Ascending aorta (tissue), 2 donors: ENCODE results near the gene G6PD. TPM values are rescaled to one million over a fixed set of nuclear protein-coding genes. Genes with fewer than 3 reads are reported as not detected.

Experiments
- DNase-seq, 2 donors: peaks; one replicate each; pipeline ENCODE4 v3.0.0-alpha.2; 2019; ENCODE audit warnings: low spot score in 2 of 2
- H3K27ac ChIP-seq, 2 donors: fragments of 200-600 bp; sonication (generic); one replicate each; pipeline ENCODE4 v1.5.1; 2016 to 2017; ENCODE audit warnings: mild to moderate bottlenecking in 1 of 2
- H3K27me3 ChIP-seq: fragments of 200-600 bp; sonication (generic); one replicate; pipeline ENCODE4 v1.5.1; 2017
- H3K36me3 ChIP-seq, 2 donors: fragments of 200-600 bp; sonication (generic); one replicate each; pipeline ENCODE4 v1.5.1; 2016
- H3K4me1 ChIP-seq, 2 donors: fragments of 200-600 bp; sonication (generic); one replicate each; pipeline ENCODE4 v1.5.1; 2016 to 2017; ENCODE audit warnings: mild to moderate bottlenecking in 1 of 2
- H3K4me3 ChIP-seq, 2 donors: fragments of 200-600 bp; sonication (generic); one replicate each; pipeline ENCODE4 v1.5.1; 2016 to 2017; ENCODE audit warnings: mild to moderate bottlenecking in 1 of 2
- H3K9me3 ChIP-seq, 2 donors: fragments of 200-600 bp; sonication (generic); one replicate each; pipeline ENCODE4 v1.5.1; 2016
- CTCF ChIP-seq, 3 experiments: fragments of 200-600 bp in 2 of 3; fragments of 450-650 bp in 1 of 3; sonication (generic) in 2 of 3; IDR thresholded peaks; one replicate each; pipeline ENCODE4 v1.5.1; 2016 to 2019; ENCODE audit warnings: antibody characterized with exemption in 3 of 3, mild to moderate bottlenecking in 1 of 3, moderate library complexity in 1 of 3
- intact Hi-C: fragments of 100-400 bp; cut with DNase I; formaldehyde crosslinking; loops from one replicate; pipeline ENCODE4 v1.15.1; 2023
- total RNA-seq: library from RNA; depleted of rRNA; stranded (reverse); fragments of >200 nt; gene quantifications from one replicate; pipeline ENCODE4 v1.1.0, GENCODE V29; 2016

The G6PD gene
- total RNA-seq, 1 donor from 2014 or later = 89.7 TPM

- DNase-seq = no peak
- no peak overlapping the region for H3K4me3 ChIP-seq
- no peaks in the 10 kb centered on the region for H3K27me3 ChIP-seq
- intact Hi-C loops = no loop called here
- peak overlapping the region; percentile 67 to 73 for H3K27ac ChIP-seq
- H3K9me3 ChIP-seq = no peaks in the 10 kb centered on the region
- no peak for TF ChIP-seq CTCF (IDR thresholded peaks at IDR 0.05)
- no peaks in the 10 kb centered on the region for H3K36me3 ChIP-seq
- H3K4me1 ChIP-seq = peaks cover 0 to 3% of the 10 kb centered on the region in 2 donors
These were observed 20.8 kb downstream of the G6PD start for GRCh38 chrX:154525606-154526490.

GRCh38 chrX:154519389-154519788, 27.3 kb downstream of the G6PD start:
- Histone ChIP-seq H3K4me3 (no peak overlapping the region), H3K27me3 (no peaks in the 10 kb centered on the region), H3K27ac (no peak overlapping the region), H3K9me3 (no peaks in the 10 kb centered on the region), H3K4me1 (peaks cover 2 to 5% of the 10 kb centered on the region in 2 donors), H3K36me3 (no peaks in the 10 kb centered on the region)
- DNase-seq = no peak
- intact Hi-C loops = no loop called here
- no peak for TF ChIP-seq CTCF (IDR thresholded peaks at IDR 0.05)

GRCh38 chrX:154517101-154517781, 29.4 kb downstream of the G6PD start:
- DNase-seq = no peak
- peaks cover 2 to 5% of the 10 kb centered on the region in 2 donors for H3K4me1 ChIP-seq
- H3K27me3 ChIP-seq = no peaks in the 10 kb centered on the region
- H3K36me3 ChIP-seq = no peaks in the 10 kb centered on the region
- peak overlapping the region; percentile 82 to 88 for H3K27ac ChIP-seq
- peak overlapping the region in 1 of 2 donors; percentile 60 for H3K4me3 ChIP-seq
- intact Hi-C loops = no loop called here
- TF ChIP-seq CTCF (IDR thresholded peaks at IDR 0.05) = no peak
- no peaks in the 10 kb centered on the region for H3K9me3 ChIP-seq

GRCh38 chrX:154516656-154517100, 30.0 kb downstream of the G6PD start:
- peaks cover 2 to 5% of the 10 kb centered on the region in 2 donors for H3K4me1 ChIP-seq
- H3K27me3 ChIP-seq = no peaks in the 10 kb centered on the region
- H3K4me3 ChIP-seq = peak overlapping the region; percentile 60 to 72
- H3K9me3 ChIP-seq = no peaks in the 10 kb centered on the region
- no peak for TF ChIP-seq CTCF (IDR thresholded peaks at IDR 0.05)
- DNase-seq = no peak
- intact Hi-C loops = loop anchor here (1.0 kb wide), 2 partner anchors 26 to 37 kb away; partner anchors contain the start of genes LAGE3 and SLC10A3
- H3K27ac ChIP-seq = peak overlapping the region; percentile 82 to 88
- H3K36me3 ChIP-seq = no peaks in the 10 kb centered on the region

- intact Hi-C loops = loop anchor here (1.0 kb wide), 2 partner anchors 26 to 37 kb away; partner anchors contain the start of genes LAGE3 and SLC10A3
These were observed 30.5 kb downstream of the G6PD start, which contains the start of gene FAM3A for GRCh38 chrX:154515966-154516655. FAM3A (minus strand) TSS chrX:154516232; CDS start chrX:154515772, 460 bp downstream.

More at GRCh38 chrX:154515966-154516655, 30.5 kb downstream of the G6PD start, which contains the start of gene FAM3A:
- Histone ChIP-seq H3K27ac (peak within 1 kb of the TSS; percentile 82 to 88), H3K4me1 (peaks cover 2 to 5% of the 10 kb centered on the region in 2 donors), H3K27me3 (no peaks in the 10 kb centered on the region), H3K36me3 (no peaks in the 10 kb centered on the region), H3K4me3 (peak within 1 kb of the TSS; percentile 64 to 72), H3K9me3 (no peaks in the 10 kb centered on the region)
- peak; percentile 70 to 95 for DNase-seq
- no peak for TF ChIP-seq CTCF (IDR thresholded peaks at IDR 0.05)
